IMR-90 (cell line): ENCODE measurements around the gene DDX54. TPM values are rescaled to one million over a fixed set of nuclear protein-coding genes. Genes with fewer than 3 reads are reported as not detected.

Experiments used
- ATAC-seq: fragments of 200-7000 bp; cut with Tn5 transposase; 2 replicates; pipeline ENCODE4 v1.9.1; 2020; ENCODE audit warnings: low read depth, mild to moderate bottlenecking, moderate library complexity
- BruUV-seq: library from RNA; stranded (reverse); fragments of 400-500 nt; replicated peaks from 2 replicates; lab custom pipeline; 2021; lab: Mats Ljungman, UMichigan
- CTCF ChIA-PET: fragments of 300-600 bp; formaldehyde crosslinking; extraction: SDS; loops from one replicate; lab custom pipeline; 2021; ENCODE audit warnings: antibody characterized with exemption; lab: Yijun Ruan, JAX
- POLR2A ChIA-PET: fragments of 300-600 bp; sonication (Branson Sonifier 250); formaldehyde crosslinking; loops from one replicate; lab custom pipeline; 2022; ENCODE audit warnings: antibody characterized with exemption; ENCODE audit not compliant: unreplicated experiment; lab: Charles Lee
- DNase-seq: peaks from one replicate; pipeline ENCODE4 v3.0.0; 2013
- H2AFZ ChIP-seq: replicated peaks from 2 replicates; pipeline ENCODE3; 2013; ENCODE audit warnings: low read length, mild to moderate bottlenecking; ENCODE audit not compliant: poor library complexity
- H2AK5ac ChIP-seq: 2 replicates; pipeline ENCODE4 v1.6.1; 2013; ENCODE audit warnings: low read depth, low read length, inconsistent platforms
- H2AK9ac ChIP-seq: replicated peaks from 2 replicates; pipeline ENCODE3; 2013; ENCODE audit warnings: mild to moderate bottlenecking, low read depth, low read length, moderate library complexity; ENCODE audit not compliant: poor library complexity
- H2BK120ac ChIP-seq: 2 replicates; pipeline ENCODE4 v1.6.1; 2013; ENCODE audit warnings: low read depth, low read length, inconsistent platforms
- H2BK15ac ChIP-seq: 3 replicates; pipeline ENCODE4 v1.6.1; 2013; ENCODE audit warnings: low read depth, low read length, inconsistent platforms
- H2BK20ac ChIP-seq: 2 replicates; pipeline ENCODE4 v1.6.1; 2013; ENCODE audit warnings: low read depth, mild to moderate bottlenecking, inconsistent platforms, low read length, moderate library complexity
- H2BK5ac ChIP-seq: 2 replicates; pipeline ENCODE4 v1.6.1; 2013; ENCODE audit warnings: mild to moderate bottlenecking, low read depth, low read length, inconsistent platforms; ENCODE audit not compliant: poor library complexity, severe bottlenecking
- H3K14ac ChIP-seq: replicated peaks from 2 replicates; pipeline ENCODE4 v1.6.1; 2013; ENCODE audit warnings: low read depth, low read length, inconsistent platforms
- H3K18ac ChIP-seq: 2 replicates; pipeline ENCODE4 v1.6.1; 2013; ENCODE audit warnings: low read depth, low read length, control low read depth
- H3K23ac ChIP-seq: 2 replicates; pipeline ENCODE4 v1.6.1; 2013; ENCODE audit warnings: low read depth, low read length, inconsistent platforms
- H3K27ac ChIP-seq: 2 replicates; pipeline ENCODE4 v1.5.1; 2013; ENCODE audit warnings: mild to moderate bottlenecking, control low read depth, low read length; ENCODE audit not compliant: insufficient read depth
- H3K27me3 ChIP-seq: 2 replicates; pipeline ENCODE4 v1.6.1; 2013; ENCODE audit warnings: low read length; ENCODE audit not compliant: control insufficient read depth, insufficient read depth
- H3K36me3 ChIP-seq: 2 replicates; pipeline ENCODE4 v1.6.1; 2013; ENCODE audit warnings: low read length, mixed read lengths; ENCODE audit not compliant: control insufficient read depth, insufficient read depth
- H3K4ac ChIP-seq: 2 replicates; pipeline ENCODE4 v1.6.1; 2013; ENCODE audit warnings: low read depth, low read length, inconsistent platforms
- H3K4me1 ChIP-seq: 2 replicates; pipeline ENCODE4 v1.6.1; 2013; ENCODE audit warnings: low read length, mixed read lengths; ENCODE audit not compliant: control insufficient read depth, insufficient read depth
- H3K4me2 ChIP-seq: 2 replicates; pipeline ENCODE4 v1.6.1; 2013; ENCODE audit warnings: low read depth, mild to moderate bottlenecking, control low read depth, low read length, moderate library complexity
- H3K4me3 ChIP-seq: 2 replicates; pipeline ENCODE4 v1.5.1; 2013; ENCODE audit warnings: low read depth, mild to moderate bottlenecking, control low read depth, low read length, moderate library complexity; ENCODE audit not compliant: insufficient read depth
- H3K56ac ChIP-seq: 2 replicates; pipeline ENCODE4 v1.6.1; 2013; ENCODE audit warnings: low read length, inconsistent platforms; ENCODE audit not compliant: insufficient read depth; ENCODE audit errors: extremely low read depth
- H3K79me1 ChIP-seq, 2 experiments: 2 replicates each; pipeline ENCODE4 v1.6.1; 2013; ENCODE audit warnings: low read length in 2 of 2, inconsistent platforms in 1 of 2, low read depth in 1 of 2
- H3K9ac ChIP-seq: 2 replicates; pipeline ENCODE4 v1.6.1; 2013; ENCODE audit warnings: low read depth, low read length, control low read depth
- H3K9me1 ChIP-seq: 2 replicates; pipeline ENCODE4 v1.6.1; 2013; ENCODE audit warnings: low read length, inconsistent platforms; ENCODE audit not compliant: insufficient read depth
- H3K9me3 ChIP-seq: 2 replicates; pipeline ENCODE4 v1.6.1; 2013; ENCODE audit warnings: low read length; ENCODE audit not compliant: control insufficient read depth, insufficient read depth
- H4K20me1 ChIP-seq: 2 replicates; pipeline ENCODE4 v1.6.1; 2013; ENCODE audit warnings: low read length, inconsistent platforms; ENCODE audit not compliant: insufficient read depth
- H4K5ac ChIP-seq: 2 replicates; pipeline ENCODE4 v1.6.1; 2013; ENCODE audit warnings: mild to moderate bottlenecking, low read depth, low read length, control low read depth
- H4K8ac ChIP-seq, 2 experiments: 2 replicates each; pipeline ENCODE4 v1.6.1; 2013; ENCODE audit warnings: low read depth in 2 of 2, low read length in 2 of 2, control low read depth in 1 of 2, inconsistent platforms in 1 of 2
- H4K91ac ChIP-seq: 2 replicates; pipeline ENCODE4 v1.6.1; 2013; ENCODE audit warnings: low read depth, low read length, inconsistent platforms; ENCODE audit not compliant: insufficient read depth
- BHLHE40 ChIP-seq: fragments of 150-350 bp; IDR thresholded peaks from 2 replicates; pipeline ENCODE4 v1.6.1; 2016; ENCODE audit warnings: mild to moderate bottlenecking, low read depth, low read length
- CEBPB ChIP-seq: IDR thresholded peaks from 2 replicates; pipeline ENCODE4 v1.6.1; 2012; ENCODE audit warnings: low read depth, low read length, improper control_type of control experiment
- CHD1 ChIP-seq: IDR thresholded peaks from 2 replicates; pipeline ENCODE4 v1.6.1; 2012; ENCODE audit warnings: low read depth, low read length, improper control_type of control experiment
- CTCF ChIP-seq: conservative IDR thresholded peaks from 2 replicates; pipeline ENCODE4 v1.5.1; 2012; ENCODE audit warnings: mild to moderate bottlenecking, low read depth, low read length, improper control_type of control experiment
- ELK1 ChIP-seq: fragments of 150-350 bp; IDR thresholded peaks from 2 replicates; pipeline ENCODE4 v1.6.1; 2016; ENCODE audit warnings: low read depth, mild to moderate bottlenecking, low read length, moderate library complexity, borderline replicate concordance
- FOS ChIP-seq: fragments of 150-350 bp; IDR thresholded peaks from 2 replicates; pipeline ENCODE4 v1.6.1; 2016; ENCODE audit warnings: low read depth, low read length
- MAFK ChIP-seq: IDR thresholded peaks from 2 replicates; pipeline ENCODE4 v1.6.1; 2012; ENCODE audit warnings: low read depth, low read length, improper control_type of control experiment
- MAZ ChIP-seq: IDR thresholded peaks from 2 replicates; pipeline ENCODE4 v1.6.1; 2012; ENCODE audit warnings: low read depth, mild to moderate bottlenecking, low read length, improper control_type of control experiment, moderate library complexity, borderline replicate concordance
- MXI1 ChIP-seq: IDR thresholded peaks from 2 replicates; pipeline ENCODE4 v1.6.1; 2012; ENCODE audit warnings: low read depth, mild to moderate bottlenecking, low read length, moderate library complexity, borderline replicate concordance
- NFE2L2 ChIP-seq: fragments of 150-350 bp; IDR thresholded peaks from 2 replicates; pipeline ENCODE4 v1.6.1; 2016; ENCODE audit warnings: low read depth, mild to moderate bottlenecking, low read length
- POLR2A ChIP-seq: IDR thresholded peaks from 2 replicates; pipeline ENCODE4 v1.6.1; 2012; ENCODE audit warnings: mild to moderate bottlenecking, low read depth, low read length
- RAD21 ChIP-seq: IDR thresholded peaks from 2 replicates; pipeline ENCODE4 v1.6.1; 2012; ENCODE audit warnings: low read length, improper control_type of control experiment
- RCOR1 ChIP-seq: IDR thresholded peaks from 2 replicates; pipeline ENCODE4 v1.6.1; 2012; ENCODE audit warnings: mild to moderate bottlenecking, low read length, improper control_type of control experiment; ENCODE audit not compliant: insufficient replicate concordance
- RFX5 ChIP-seq: IDR thresholded peaks from 2 replicates; pipeline ENCODE4 v1.8.0; 2012; ENCODE audit warnings: low read depth, mild to moderate bottlenecking, low read length, moderate library complexity
- SMC3 ChIP-seq: fragments of 150-350 bp; IDR thresholded peaks from 2 replicates; pipeline ENCODE4 v1.6.1; 2016; ENCODE audit warnings: low read depth, mild to moderate bottlenecking, antibody characterized with exemption, low read length, moderate library complexity
- USF2 ChIP-seq: fragments of 150-350 bp; IDR thresholded peaks from 2 replicates; pipeline ENCODE4 v1.6.1; 2017; ENCODE audit warnings: mild to moderate bottlenecking, antibody characterized with exemption, low read length, low read depth
- WGBS, 2 experiments: methylation state at CpG; one replicate each; pipeline versions ENCODE4 v1.1.5 to v1.1.7; 2013; ENCODE audit warnings: missing lambda C conversion rate in 2 of 2; ENCODE audit not compliant: insufficient read length in 1 of 2; ENCODE audit errors: extremely low coverage in 2 of 2; 5-methylcytosine and 5-hydroxymethylcytosine counted together
- dilution Hi-C: fragments of 300-500 bp; cut with HindIII; formaldehyde crosslinking; loops from one replicate; pipeline ENCODE4 v1.14.3; 2018; ENCODE audit warnings: low sequenced_read_pairs; ENCODE audit not compliant: unreplicated experiment
- in situ Hi-C: fragments of 300-500 bp; cut with MboI; formaldehyde crosslinking; loops from 3 replicates; pipeline ENCODE4 v1.14.3; 2019; ENCODE audit warnings: low sequenced_read_pairs, inconsistent platforms, mixed read lengths
- intact Hi-C: fragments of 100-400 bp; cut with micrococcal nuclease; formaldehyde crosslinking; loops from 2 replicates; pipeline ENCODE4 v1.10.0; 2022
- polyA plus RNA-seq, 3 experiments: library from polyadenylated mRNA; depleted of rRNA; stranded (reverse); fragments of >200 nt; gene quantifications; 2 replicates each; pipeline ENCODE4 v1.2.3, GENCODE V29; 2012; ENCODE audit warnings: low replicate concordance in 1 of 3
- total RNA-seq: library from RNA; depleted of rRNA; stranded (reverse); fragments of >200 nt; gene quantifications from 2 replicates; pipeline ENCODE4 v1.2.3, GENCODE V29; 2012

Gene DDX54
- total and polyA plus RNA-seq, 2 of the 4 experiments (the other 2 are of a cell fraction), result 23.8 to 47.5 TPM

GRCh38 chr12:113133666-113134065 lies 51.6 kb downstream of the DDX54 start:
- H3K18ac ChIP-seq, result no peak overlapping the region
- H4K91ac ChIP-seq, result no peak overlapping the region
- no peak for ATAC-seq
- H3K14ac ChIP-seq, result no peak overlapping the region
- no peak overlapping the region for H2BK15ac ChIP-seq
- H3K23ac ChIP-seq, result no peak overlapping the region
- H3K9me1 ChIP-seq, result no peaks in the 10 kb centered on the region
- H4K5ac ChIP-seq, result no peak overlapping the region
- H3K56ac ChIP-seq, result no peak overlapping the region
- in situ Hi-C loops, result no loop called here
- H3K27me3 ChIP-seq, result no peaks in the 10 kb centered on the region; the same call in 1 of the 2 replicates
- no CpG with 5 or more reads among the region's 3 CpGs for WGBS, 2 experiments
- H2AK5ac ChIP-seq, result no peak overlapping the region
- no peak for DNase-seq
- no peak overlapping the region for H2BK20ac ChIP-seq
- H2AFZ ChIP-seq, result no peak overlapping the region
- no peak overlapping the region for H3K4me2 ChIP-seq
- H3K36me3 ChIP-seq, result no peaks in the 10 kb centered on the region
- no peaks in the 10 kb centered on the region for H3K9me3 ChIP-seq
- H3K4me1 ChIP-seq, result no peaks in the 10 kb centered on the region
- H3K4me3 ChIP-seq, result no peak overlapping the region
- H2AK9ac ChIP-seq, result no peak overlapping the region
- H2BK120ac ChIP-seq, result no peak overlapping the region
- no peak overlapping the region for H3K27ac ChIP-seq
- intact Hi-C loops, result no loop called here
- no peaks in the 10 kb centered on the region for H4K20me1 ChIP-seq
- no peak overlapping the region for H4K8ac ChIP-seq
- no peak overlapping the region for H3K4ac ChIP-seq
- CTCF ChIA-PET, result no interaction called here
- TF ChIP-seq CHD1, result no peak
- TF ChIP-seq MXI1, result no peak
- TF ChIP-seq FOS, result no peak
- TF ChIP-seq RAD21, result no peak
- no peak for TF ChIP-seq USF2
- TF ChIP-seq RCOR1, result no peak
- TF ChIP-seq RFX5, result no peak
- TF ChIP-seq POLR2A, result no peak
- no peak for TF ChIP-seq MAFK
- no peak for TF ChIP-seq ELK1
- TF ChIP-seq NFE2L2, result no peak
- TF ChIP-seq CTCF, result no peak
- no peak for TF ChIP-seq CEBPB
- TF ChIP-seq MAZ, result no peak
- TF ChIP-seq SMC3, result no peak
- TF ChIP-seq BHLHE40, result no peak
- dilution Hi-C loops, result no loop called here
- POLR2A ChIA-PET, result interaction anchor here (0.5 kb wide), 1 partner anchor 115 kb away, joined by 5 read pairs; no protein-coding TSS in a partner anchor
- BruUV-seq, result no TSS peak
- no peaks in the 10 kb centered on the region for H3K79me1 ChIP-seq
- no peak overlapping the region for H3K9ac ChIP-seq
- H2BK5ac ChIP-seq, result no peak overlapping the region
